ENCODE measurements around the gene G6PD. TPM values are rescaled to one million over a fixed set of nuclear protein-coding genes. Genes with fewer than 3 reads are reported as not detected.
A peak's percentile ranks its signal among the peaks of the same experiment; 100 is the strongest.
"Not testable (repeated sequence)": the region's sequence is repeated elsewhere in the genome, so short reads cannot be mapped to it uniquely, and the experiment has no call there.

The G6PD gene
- total RNA-seq, 2 experiments from 2014 or later, result 116 to 117 TPM

GRCh38 chrX:154501423-154501822 lies 45.2 kb downstream of the G6PD start:
- H3K9me3 Mint-ChIP-seq (ENCODE audit: low read depth); CTCF ChIA-PET; H3K36me3 Mint-ChIP-seq; H3K4me3 Mint-ChIP-seq; ATAC-seq; H3K27me3 Mint-ChIP-seq; H3K4me1 Mint-ChIP-seq; H3K27ac Mint-ChIP-seq; DNase-seq: not testable (repeated sequence)

GRCh38 chrX:154496591-154497137 lies 50.0 kb downstream of the G6PD start:
- CTCF ChIA-PET, result interaction anchor here (1.6 kb wide), 1 partner anchor 30 kb away, joined by 4 read pairs; no protein-coding TSS in a partner anchor
- not testable (repeated sequence) for H3K36me3 Mint-ChIP-seq; H3K27me3 Mint-ChIP-seq; H3K9me3 Mint-ChIP-seq (ENCODE audit: low read depth); ATAC-seq; H3K27ac Mint-ChIP-seq; H3K4me3 Mint-ChIP-seq; H3K4me1 Mint-ChIP-seq; DNase-seq

- H3K4me1 Mint-ChIP-seq, result peaks cover 6% of the 10 kb centered on the region
- CTCF ChIA-PET, result no interaction called here
- ATAC-seq, result no peak
- H3K36me3 Mint-ChIP-seq, result no peaks in the 10 kb centered on the region
- no peak overlapping the region for H3K27ac Mint-ChIP-seq
- H3K4me3 Mint-ChIP-seq, result no peak overlapping the region
- H3K27me3 Mint-ChIP-seq, result no peaks in the 10 kb centered on the region
- no peak for DNase-seq
- no peaks in the 10 kb centered on the region for H3K9me3 Mint-ChIP-seq (ENCODE audit: low read depth)
Measured at GRCh38 chrX:154495472-154495922, 51.1 kb downstream of the G6PD start.

GRCh38 chrX:154494715-154495114 lies 51.9 kb downstream of the G6PD start:
- peaks cover 6% of the 10 kb centered on the region for H3K4me1 Mint-ChIP-seq
- no peaks in the 10 kb centered on the region for H3K27me3 Mint-ChIP-seq
- DNase-seq, result no peak
- H3K4me3 Mint-ChIP-seq, result no peak overlapping the region
- CTCF ChIA-PET, result no interaction called here
- ATAC-seq, result no peak
- no peaks in the 10 kb centered on the region for H3K9me3 Mint-ChIP-seq (ENCODE audit: low read depth)
- no peaks in the 10 kb centered on the region for H3K36me3 Mint-ChIP-seq
- H3K27ac Mint-ChIP-seq, result no peak overlapping the region

- peak; percentile 94 for DNase-seq
- Mint-ChIP-seq H3K36me3 (no peaks in the 10 kb centered on the region), H3K4me3 (peak within 1 kb of the TSS; percentile 85), H3K27ac (peak within 1 kb of the TSS; percentile 93), H3K9me3 (ENCODE audit: low read depth) (no peaks in the 10 kb centered on the region), H3K4me1 (peaks cover 28% of the 10 kb centered on the region), H3K27me3 (no peaks in the 10 kb centered on the region)
- ATAC-seq, result peak; percentile 89
- CTCF ChIA-PET, result interaction anchor here (1.3 to 1.9 kb wide), 6 partner anchors 20 to 118 kb away, joined by 3 to 6 read pairs (median 3); no protein-coding TSS in a partner anchor
Measured at GRCh38 chrX:154490414-154491083, 56.1 kb downstream of the G6PD start, which contains the start of gene SLC10A3. SLC10A3 (minus strand) TSS chrX:154490629; CDS start chrX:154488940, 1,689 bp downstream.

GRCh38 chrX:154490021-154490413 lies 56.6 kb downstream of the G6PD start:
- CTCF ChIA-PET, result interaction anchor here (1.3 to 1.9 kb wide), 7 partner anchors 20 to 117 kb away, joined by 3 to 6 read pairs (median 3); no protein-coding TSS in a partner anchor
- no peaks in the 10 kb centered on the region for H3K36me3 Mint-ChIP-seq
- H3K4me3 Mint-ChIP-seq, result peak overlapping the region; percentile 84
- DNase-seq, result peak; percentile 66
- H3K4me1 Mint-ChIP-seq, result peaks cover 30% of the 10 kb centered on the region
- H3K27ac Mint-ChIP-seq, result peak overlapping the region; percentile 91
- H3K27me3 Mint-ChIP-seq, result no peaks in the 10 kb centered on the region
- H3K9me3 Mint-ChIP-seq (ENCODE audit: low read depth), result no peaks in the 10 kb centered on the region
- peak; percentile 28 for ATAC-seq

GRCh38 chrX:154489182-154489581 lies 57.5 kb downstream of the G6PD start:
- Mint-ChIP-seq H3K36me3 (no peaks in the 10 kb centered on the region), H3K27me3 (no peaks in the 10 kb centered on the region), H3K9me3 (ENCODE audit: low read depth) (no peaks in the 10 kb centered on the region), H3K27ac (peak overlapping the region; percentile 91), H3K4me1 (peaks cover 36% of the 10 kb centered on the region), H3K4me3 (peak overlapping the region; percentile 84)
- no peak for DNase-seq
- CTCF ChIA-PET, result interaction anchor here (1.3 to 1.5 kb wide), 4 partner anchors 21 to 44 kb away, joined by 3 to 4 read pairs (median 3); no protein-coding TSS in a partner anchor
- no peak for ATAC-seq

- Mint-ChIP-seq H3K9me3 (ENCODE audit: low read depth) (no peaks in the 10 kb centered on the region), H3K27me3 (no peaks in the 10 kb centered on the region), H3K4me3 (no peak overlapping the region), H3K27ac (no peak overlapping the region), H3K36me3 (peaks cover under 1% of the 10 kb centered on the region), H3K4me1 (peaks cover 37% of the 10 kb centered on the region)
- CTCF ChIA-PET, result interaction anchor here (0.6 to 1.3 kb wide), 2 partner anchors 45 to 509 kb away, joined by 3 to 4 read pairs; no protein-coding TSS in a partner anchor
- DNase-seq (no peak), ATAC-seq (no peak)
Measured at GRCh38 chrX:154488336-154489075, 58.1 kb downstream of the G6PD start.

GRCh38 chrX:154487518-154488290 lies 58.9 kb downstream of the G6PD start:
- Mint-ChIP-seq H3K4me1 (peaks cover 38% of the 10 kb centered on the region), H3K27me3 (no peaks in the 10 kb centered on the region), H3K9me3 (ENCODE audit: low read depth) (no peaks in the 10 kb centered on the region), H3K27ac (no peak overlapping the region), H3K4me3 (peak overlapping the region; percentile 63), H3K36me3 (peaks cover 2% of the 10 kb centered on the region)
- DNase-seq, result no peak
- CTCF ChIA-PET, result interaction anchor here (0.6 to 1.6 kb wide), 2 partner anchors 59 to 508 kb away, joined by 3 read pairs; no protein-coding TSS in a partner anchor
- ATAC-seq, result no peak

GRCh38 chrX:154486396-154487207 lies 60.0 kb downstream of the G6PD start, which contains the start of gene UBL4A:
UBL4A (minus strand) TSS chrX:154486615; CDS start chrX:154486584, 31 bp downstream.
- Mint-ChIP-seq H3K4me1 (peaks cover 41% of the 10 kb centered on the region), H3K4me3 (peak within 1 kb of the TSS; percentile 63), H3K27me3 (no peaks in the 10 kb centered on the region), H3K36me3 (peaks cover 2% of the 10 kb centered on the region), H3K9me3 (ENCODE audit: low read depth) (no peaks in the 10 kb centered on the region), H3K27ac (peak within 1 kb of the TSS; percentile 76)
- ATAC-seq (peak; percentile 27), DNase-seq (peak; percentile 62)
- CTCF ChIA-PET, result interaction anchor here (1.0 to 1.6 kb wide), 3 partner anchors 46 to 113 kb away, joined by 3 read pairs; no protein-coding TSS in a partner anchor

- DNase-seq (peak; percentile 56), ATAC-seq (peak; percentile 4)
- Mint-ChIP-seq H3K9me3 (ENCODE audit: low read depth) (no peaks in the 10 kb centered on the region), H3K36me3 (peaks cover 2% of the 10 kb centered on the region), H3K27me3 (no peaks in the 10 kb centered on the region), H3K4me3 (peak overlapping the region; percentile 63), H3K27ac (no peak overlapping the region), H3K4me1 (peaks cover 39% of the 10 kb centered on the region)
- CTCF ChIA-PET, result interaction anchor here (1.0 to 1.6 kb wide), 4 partner anchors 42 to 113 kb away, joined by 3 read pairs; no protein-coding TSS in a partner anchor
Measured at GRCh38 chrX:154486052-154486395, 60.6 kb downstream of the G6PD start.
